Thoracic aorta (tissue), 2 donors: ENCODE measurements around the gene PKD1L1. TPM values are rescaled to one million over a fixed set of nuclear protein-coding genes. Genes with fewer than 3 reads are reported as not detected.
A peak's percentile ranks its signal among the peaks of the same experiment; 100 is the strongest.

Experiments used
- ATAC-seq: fragments of 150-250 bp; one replicate; pipeline ENCODE4 v1.8.0; 2017; ENCODE audit warnings: low read depth; ENCODE audit not compliant: insufficient number of reproducible peaks, low FRiP score
- DNase-seq: peaks from one replicate; pipeline ENCODE4 v3.0.0-alpha.2; 2020; ENCODE audit warnings: low spot score
- H3K27ac ChIP-seq, 2 donors: fragments of 200-600 bp; sonication (generic); 1 replicate in 1 of 2; 2 replicates in 1 of 2; pipeline ENCODE4 v1.5.1; 2016; ENCODE audit warnings: mild to moderate bottlenecking in 2 of 2, moderate library complexity in 2 of 2
- H3K27me3 ChIP-seq: fragments of 200-600 bp; sonication (generic); replicated peaks from 2 replicates; pipeline ENCODE4 v1.6.0; 2016; ENCODE audit warnings: mild to moderate bottlenecking; ENCODE audit not compliant: insufficient read depth
- H3K36me3 ChIP-seq: fragments of 200-600 bp; sonication (generic); one replicate; pipeline ENCODE4 v1.5.1; 2016
- H3K4me1 ChIP-seq, 2 donors: fragments of 200-600 bp; sonication (generic); 1 replicate in 1 of 2; 2 replicates in 1 of 2; pipeline versions ENCODE4 v1.5.1 to v1.6.0; 2016; ENCODE audit warnings: low read depth in 2 of 2, mild to moderate bottlenecking in 1 of 2; ENCODE audit not compliant: control insufficient read depth in 1 of 2
- H3K4me3 ChIP-seq: fragments of 200-600 bp; sonication (generic); 2 replicates; pipeline ENCODE4 v1.5.1; 2016; ENCODE audit warnings: mild to moderate bottlenecking
- H3K9me3 ChIP-seq: fragments of 200-600 bp; sonication (generic); 2 replicates; pipeline ENCODE4 v1.5.1; 2016
- CTCF ChIP-seq: fragments of 200-600 bp; sonication (generic); IDR thresholded peaks from one replicate; pipeline ENCODE4 v1.5.1; 2019; ENCODE audit warnings: antibody characterized with exemption
- total RNA-seq, 2 donors: library from RNA; depleted of rRNA; stranded (reverse); fragments of >200 nt; gene quantifications; one replicate each; pipeline versions ENCODE4 v1.1.0 to v1.2.3, GENCODE V29; 2016

The PKD1L1 gene
- total RNA-seq, 2 donors from 2014 or later: 0.14 to 0.85 TPM

GRCh38 chr7:47779341-47779771 is 168.9 kb downstream of the PKD1L1 start:
- ATAC-seq: no peak
- H3K27ac ChIP-seq: no peak overlapping the region
- H3K27me3 ChIP-seq: no peaks in the 10 kb centered on the region
- no peak overlapping the region for H3K4me3 ChIP-seq
- H3K4me1 ChIP-seq: peaks cover 25 to 38% of the 10 kb centered on the region in 2 donors
- no peak for TF ChIP-seq CTCF
- H3K36me3 ChIP-seq: no peaks in the 10 kb centered on the region
- no peak for DNase-seq
- H3K9me3 ChIP-seq: no peaks in the 10 kb centered on the region

GRCh38 chr7:47778153-47778661 is 170.1 kb downstream of the PKD1L1 start:
- no peak for TF ChIP-seq CTCF

GRCh38 chr7:47777531-47778152 is 170.6 kb downstream of the PKD1L1 start:
- Histone ChIP-seq H3K36me3 (no peaks in the 10 kb centered on the region), H3K9me3 (no peaks in the 10 kb centered on the region), H3K4me3 (no peak overlapping the region), H3K27me3 (no peaks in the 10 kb centered on the region), H3K27ac (no peak overlapping the region), H3K4me1 (peaks cover 13 to 31% of the 10 kb centered on the region in 2 donors)
- no peak for DNase-seq
- TF ChIP-seq CTCF: no peak
- no peak for ATAC-seq

More at GRCh38 chr7:47778153-47778661, 170.1 kb downstream of the PKD1L1 start:
- no peaks in the 10 kb centered on the region for H3K36me3 ChIP-seq
- H3K9me3 ChIP-seq: no peaks in the 10 kb centered on the region
- H3K27ac ChIP-seq: no peak overlapping the region
- DNase-seq: no peak
- ATAC-seq: no peak
- no peaks in the 10 kb centered on the region for H3K27me3 ChIP-seq
- peaks cover 19 to 32% of the 10 kb centered on the region in 2 donors for H3K4me1 ChIP-seq
- no peak overlapping the region for H3K4me3 ChIP-seq

GRCh38 chr7:47776335-47776734 is 171.9 kb downstream of the PKD1L1 start:
- Histone ChIP-seq H3K36me3 (no peaks in the 10 kb centered on the region), H3K27me3 (no peaks in the 10 kb centered on the region), H3K27ac (no peak overlapping the region), H3K9me3 (no peaks in the 10 kb centered on the region), H3K4me1 (peaks cover 10 to 34% of the 10 kb centered on the region in 2 donors), H3K4me3 (no peak overlapping the region)
- ATAC-seq (no peak), DNase-seq (no peak)
- TF ChIP-seq CTCF: no peak

GRCh38 chr7:47775238-47775637 is 173.0 kb downstream of the PKD1L1 start:
- Histone ChIP-seq H3K4me1 (peaks cover 17 to 39% of the 10 kb centered on the region in 2 donors), H3K27me3 (no peaks in the 10 kb centered on the region), H3K27ac (peak overlapping the region in 1 of 2 donors; percentile 3), H3K9me3 (no peaks in the 10 kb centered on the region), H3K36me3 (no peaks in the 10 kb centered on the region), H3K4me3 (no peak overlapping the region)
- no peak for TF ChIP-seq CTCF
- DNase-seq: no peak
- ATAC-seq: no peak
